ENCODE measurements around the gene LCT. TPM values are rescaled to one million over a fixed set of nuclear protein-coding genes. Genes with fewer than 3 reads are reported as not detected.

Gene LCT
- polyA plus RNA-seq, 1 of the 3 experiments (the other 2 are of a cell fraction): not detected

DNA sequence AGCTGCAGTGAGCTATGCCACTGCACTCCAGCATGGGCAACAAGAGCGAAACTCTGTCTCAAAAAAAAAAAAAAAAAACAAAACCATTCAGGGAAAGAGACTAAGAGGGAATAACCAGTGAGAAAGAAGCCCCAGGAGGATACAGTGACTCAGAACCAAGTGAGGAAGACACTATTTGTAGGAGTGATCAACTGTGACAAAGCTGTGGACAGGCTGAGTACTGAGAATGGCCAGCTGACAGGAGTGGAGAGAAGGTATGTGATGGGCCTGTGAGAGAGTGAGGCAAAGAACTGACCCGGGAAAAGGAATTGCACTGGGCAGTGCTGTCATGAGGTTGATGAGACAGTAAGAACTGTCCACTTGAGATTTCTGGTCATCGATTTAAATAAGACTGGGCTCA is 6.7 kb upstream of the LCT start:
- no peak for DNase-seq
- H3K4me3 ChIP-seq (ENCODE audit: low read depth in 2 of 2, low read length in 1 of 2): no peak overlapping the region
- whole genome bisulfite sequencing (ENCODE audit: low lambda C conversion rate): 86% methylated on average over 3 of the region's 3 CpGs
- peaks cover 11 to 16% of the 10 kb centered on the region in 2 experiments; a peak in 3 of 4 replicates for H3K4me1 ChIP-seq (ENCODE audit: control insufficient read depth in 1 of 2, insufficient read depth in 2 of 2, low read depth in 1 of 2, low read length in 1 of 2)
- H3K27me3 ChIP-seq (ENCODE audit: insufficient read depth): no peaks in the 10 kb centered on the region
- no peaks in the 10 kb centered on the region for H3K9me3 ChIP-seq
- H3K9ac ChIP-seq: no peak overlapping the region
- TF ChIP-seq GABPA (IDR thresholded peaks at IDR 0.05; ENCODE audit: low read depth) (no peak), SIN3A (IDR thresholded peaks at IDR 0.05; ENCODE audit: borderline replicate concordance, low read depth, low read length) (no peak), CHD2 (IDR thresholded peaks at IDR 0.05; ENCODE audit: low read length, partially characterized antibody) (no peak), EZH2phosphoT487 (IDR thresholded peaks at IDR 0.05; ENCODE audit: borderline replicate concordance, low read depth) (no peak), ELF1 (IDR thresholded peaks at IDR 0.05) (no peak), RFX5 (IDR thresholded peaks at IDR 0.05; ENCODE audit: low read length) (no peak), EP300 (IDR thresholded peaks at IDR 0.05; ENCODE audit: borderline replicate concordance in 1 of 2, low read depth in 1 of 2, low read length in 1 of 2) (no peak), JUND (IDR thresholded peaks at IDR 0.05) (no peak), TAF1 (IDR thresholded peaks at IDR 0.05; ENCODE audit: borderline replicate concordance, low read depth, low read length) (no peak), USF1 (IDR thresholded peaks at IDR 0.05; ENCODE audit: borderline replicate concordance, low read depth) (no peak), RCOR1 (IDR thresholded peaks at IDR 0.05; ENCODE audit: low read length) (no peak), NRF1 (IDR thresholded peaks at IDR 0.05; ENCODE audit: low read depth, low read length) (no peak), TEAD4 (IDR thresholded peaks at IDR 0.05; ENCODE audit: borderline replicate concordance, insufficient read depth) (no peak), SMC3 (IDR thresholded peaks at IDR 0.05; ENCODE audit: low read depth, low read length) (no peak), RXRA (IDR thresholded peaks at IDR 0.05; ENCODE audit: borderline replicate concordance, low read depth) (no peak), ZBTB33 (IDR thresholded peaks at IDR 0.05; ENCODE audit: borderline replicate concordance, low read depth) (no peak), GATA2 (CRISPR knock-in tag; IDR thresholded peaks at IDR 0.05) (no peak), REST (IDR thresholded peaks at IDR 0.05; ENCODE audit: low read depth, low read length) (no peak), MXI1 (IDR thresholded peaks at IDR 0.05; ENCODE audit: low read depth, low read length) (no peak)
- TF ChIP-seq, protein P1, sequence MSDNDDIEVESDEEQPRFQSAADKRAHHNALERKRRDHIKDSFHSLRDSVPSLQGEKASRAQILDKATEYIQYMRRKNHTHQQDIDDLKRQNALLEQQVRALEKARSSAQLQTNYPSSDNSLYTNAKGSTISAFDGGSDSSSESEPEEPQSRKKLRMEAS (IDR thresholded peaks at IDR 0.05; ENCODE audit: low read depth): no peak
- H2AFZ ChIP-seq (ENCODE audit: low read depth): no peak overlapping the region
- H3K79me2 ChIP-seq (ENCODE audit: insufficient read depth): no peaks in the 10 kb centered on the region
- ChIA-PET CTCF (no interaction called here), POLR2A (no interaction called here)
- no peaks in the 10 kb centered on the region for H3K9me2 ChIP-seq
- H3K27ac ChIP-seq (ENCODE audit: low read depth in 2 of 2, low read length in 1 of 2): no peak overlapping the region
- H3K4me2 ChIP-seq: no peak overlapping the region
- H4K20me1 ChIP-seq (ENCODE audit: insufficient read depth): no peaks in the 10 kb centered on the region
- no peaks in the 10 kb centered on the region for H3F3A ChIP-seq (replicated peaks; ENCODE audit: insufficient read depth)
- peaks cover 34 to 45% of the 10 kb centered on the region in 2 experiments for H3K36me3 ChIP-seq (replicated peaks in 1 of 2; ENCODE audit: control insufficient read depth in 1 of 2, insufficient read depth in 2 of 2, low read length in 1 of 2)

All from SK-N-SH (cell line).